DMS 273 (cell line): ENCODE results near the gene TADA1.
A peak's percentile ranks its signal among the peaks of the same experiment; 100 is the strongest.
"Not testable (repeated sequence)": the region's sequence is repeated elsewhere in the genome, so short reads cannot be mapped to it uniquely, and the experiment has no call there.

ENCODE experiments used
- DNase-seq: peaks from one replicate; lab custom pipeline; 2025; ENCODE audit not compliant: unreplicated experiment; lab: John Stamatoyannopoulos, UW

Gene TADA1

DNA sequence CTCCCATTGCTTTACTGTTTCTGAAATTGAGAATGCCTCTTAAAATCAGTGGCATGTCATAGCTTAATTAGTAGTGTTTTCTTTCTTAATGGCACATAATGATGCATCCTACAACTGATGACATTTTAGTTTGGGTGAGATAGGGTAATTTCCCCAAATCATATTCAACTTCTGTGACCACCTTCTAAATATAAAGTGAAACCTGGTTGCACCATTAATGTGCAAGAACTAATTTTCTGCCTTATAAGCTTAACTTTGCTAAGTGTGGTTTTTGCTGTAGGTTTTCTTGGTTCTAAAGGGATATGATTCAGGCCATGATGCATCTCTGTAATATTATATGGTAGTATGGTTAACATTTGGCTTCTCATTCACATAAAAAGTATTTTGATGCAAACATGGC, 27.9 kb downstream of the TADA1 start:
- no peak for DNase-seq

DNA sequence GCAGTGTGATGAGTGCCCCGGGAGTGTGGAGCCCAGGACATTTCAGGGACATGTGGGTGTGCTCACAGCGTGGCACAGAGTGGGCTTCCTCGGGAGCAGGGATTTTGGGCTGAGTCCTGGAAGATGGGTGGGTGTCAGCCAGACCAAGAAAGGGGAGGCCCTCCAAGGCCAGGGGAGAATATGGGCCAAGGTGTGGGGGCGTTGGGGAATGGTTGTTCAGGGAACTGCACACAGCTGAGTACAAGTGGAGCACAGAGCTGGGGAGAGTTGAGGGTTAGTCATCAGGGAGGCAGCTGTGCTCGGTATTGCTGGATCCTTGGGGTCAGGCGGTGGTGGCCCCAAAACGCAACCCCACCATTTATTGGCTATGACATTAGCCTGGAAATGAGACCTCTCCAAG, 31.3 kb downstream of the TADA1 start:
- no peak for DNase-seq

DNA sequence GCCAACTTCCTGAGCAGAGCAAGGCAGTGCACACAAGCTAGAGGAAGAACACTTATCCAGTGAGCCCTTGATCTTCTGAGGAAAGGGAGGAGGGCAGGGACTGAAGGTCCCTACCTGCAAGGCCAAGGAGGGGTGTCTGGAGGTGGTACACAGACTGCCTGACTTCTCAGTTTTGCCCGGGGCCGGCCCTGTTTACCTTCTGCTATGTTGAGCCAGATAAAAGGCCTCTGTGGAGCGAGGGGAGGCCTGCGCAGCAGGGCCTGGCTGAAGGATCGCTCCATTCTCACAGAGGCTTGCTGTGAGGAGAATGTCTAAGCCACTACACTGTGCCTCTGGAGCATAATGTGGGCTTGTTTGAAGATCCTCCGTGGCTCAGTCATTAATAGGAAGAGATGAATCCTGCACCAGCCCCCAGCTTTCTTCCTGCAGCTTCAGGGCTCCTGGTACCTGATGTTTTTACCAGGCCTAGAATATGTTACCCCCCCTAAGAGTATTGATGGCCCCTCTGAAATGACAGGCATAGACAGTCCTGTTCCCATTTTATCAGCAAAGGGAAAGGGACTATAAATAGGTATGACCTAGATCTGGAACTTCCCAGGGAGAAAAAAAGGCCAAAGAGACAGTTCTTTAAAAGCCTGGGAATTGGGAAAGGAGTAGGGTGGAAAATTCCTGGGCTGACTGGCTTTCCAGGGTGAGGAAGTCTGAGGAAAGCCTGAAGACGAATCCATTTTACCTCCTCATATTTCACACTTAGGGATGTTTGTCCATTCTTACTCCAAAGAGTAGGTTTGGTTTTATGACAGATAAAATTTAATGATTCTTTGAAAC, 32.1 kb downstream of the TADA1 start:
- DNase-seq = no peak

- DNase-seq = no peak
Observed at GRCh38 chr1:166843322-166843721, 32.7 kb downstream of the TADA1 start.

GRCh38 chr1:166840309-166841274, 35.5 kb downstream of the TADA1 start:
- DNase-seq = no peak

DNA sequence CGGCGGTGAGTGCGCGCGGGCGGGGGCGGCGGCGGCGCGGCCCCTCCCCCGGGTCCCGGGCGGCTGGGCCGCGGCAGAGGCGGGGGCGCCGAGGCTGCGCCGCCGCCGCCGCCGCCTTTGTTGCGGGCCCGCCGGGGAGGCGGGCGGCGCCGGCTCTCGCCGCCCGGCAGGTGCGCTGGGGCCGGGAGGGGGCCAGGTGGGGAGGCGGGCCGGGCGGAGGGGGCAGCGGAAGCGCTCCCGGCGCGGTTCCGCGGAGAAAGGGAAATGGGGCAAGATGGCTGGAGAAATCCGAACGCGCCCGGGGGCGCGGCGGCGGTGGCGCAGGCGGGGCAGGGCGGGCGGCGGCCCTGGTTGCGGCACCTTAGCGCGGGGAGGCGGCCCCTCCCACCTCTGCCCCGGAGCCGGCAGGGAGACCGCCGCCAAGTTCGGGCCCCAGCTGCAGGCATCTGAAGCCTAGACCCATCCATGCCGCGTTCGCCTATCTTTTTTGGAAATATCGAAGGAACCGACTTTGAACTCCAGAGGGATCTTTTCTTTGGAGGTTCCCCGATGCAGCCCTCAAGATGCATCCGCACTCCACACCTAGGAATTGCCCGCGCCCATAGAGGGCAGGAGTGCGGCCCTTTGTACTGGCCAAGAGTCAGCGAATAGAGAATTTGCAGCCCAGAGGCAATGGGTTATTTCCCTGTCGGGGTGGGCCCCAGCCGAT, 36.3 kb downstream of the TADA1 start:
- peak; percentile 81 for DNase-seq

DNA sequence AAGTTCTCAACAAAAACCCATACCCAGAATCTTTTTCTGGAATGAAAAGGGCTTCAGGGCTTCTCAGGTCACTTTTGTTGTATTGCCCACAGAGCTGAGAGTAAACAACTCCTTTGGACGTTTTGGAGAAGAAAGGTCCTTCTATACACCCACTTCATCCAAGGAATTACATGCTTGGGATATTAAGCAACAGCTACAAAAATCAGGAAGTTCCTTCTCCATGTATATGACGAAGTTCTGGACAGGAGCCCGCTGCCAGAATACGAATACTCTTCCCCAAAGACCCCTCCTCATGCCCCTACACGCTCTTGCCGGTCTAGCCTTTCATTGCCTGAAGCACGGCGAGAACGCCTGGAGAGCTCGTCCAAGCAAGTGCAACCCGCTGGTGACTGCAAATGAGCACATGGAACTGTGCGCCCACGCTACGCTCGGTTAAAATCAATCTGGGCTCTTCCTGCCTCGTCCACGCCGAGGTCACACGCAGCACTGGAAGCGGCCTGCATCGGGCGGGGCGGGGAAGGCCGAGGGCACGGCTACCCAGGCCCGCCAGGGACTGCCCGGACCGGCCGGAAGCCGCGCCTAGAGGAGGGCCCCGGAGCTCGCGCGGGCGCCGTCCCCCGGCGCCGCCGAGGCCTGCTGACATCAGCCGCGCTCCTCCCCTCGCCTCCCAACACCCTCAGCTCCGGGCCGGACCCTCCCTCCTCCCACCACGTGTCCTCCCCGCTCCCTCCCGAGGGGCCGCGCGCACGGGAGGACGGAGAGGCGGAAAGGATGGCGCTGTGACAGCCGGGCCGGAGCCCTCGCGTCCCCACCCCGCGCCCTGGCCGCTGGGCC, 37.1 kb downstream of the TADA1 start, which contains the start of gene POGK:
POGK (plus strand) TSS at position 710 of the 834 bp plus-strand sequence. CDS start 1,482 bp downstream, outside the sequence.
- DNase-seq = peak; percentile 94

DNA sequence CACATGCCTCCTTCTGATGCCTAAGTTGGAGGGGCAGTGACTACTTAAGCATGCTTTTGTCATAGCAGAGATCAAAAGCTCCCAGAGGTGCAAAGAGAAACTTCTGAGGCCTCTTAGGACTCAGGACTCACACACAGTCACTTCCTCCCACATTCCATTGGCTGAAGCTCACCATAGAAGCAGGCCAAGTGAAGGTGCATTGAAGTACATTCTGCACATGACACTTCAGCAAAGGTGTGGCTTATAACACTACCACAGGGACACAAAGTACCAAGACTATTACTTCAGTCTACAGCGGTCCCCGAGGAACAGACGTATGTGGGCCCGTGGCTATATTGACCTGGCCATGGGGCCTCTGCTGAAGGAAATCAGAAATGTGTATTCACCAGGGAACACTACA, 39.3 kb downstream of the TADA1 start:
- no peak for DNase-seq

DNA sequence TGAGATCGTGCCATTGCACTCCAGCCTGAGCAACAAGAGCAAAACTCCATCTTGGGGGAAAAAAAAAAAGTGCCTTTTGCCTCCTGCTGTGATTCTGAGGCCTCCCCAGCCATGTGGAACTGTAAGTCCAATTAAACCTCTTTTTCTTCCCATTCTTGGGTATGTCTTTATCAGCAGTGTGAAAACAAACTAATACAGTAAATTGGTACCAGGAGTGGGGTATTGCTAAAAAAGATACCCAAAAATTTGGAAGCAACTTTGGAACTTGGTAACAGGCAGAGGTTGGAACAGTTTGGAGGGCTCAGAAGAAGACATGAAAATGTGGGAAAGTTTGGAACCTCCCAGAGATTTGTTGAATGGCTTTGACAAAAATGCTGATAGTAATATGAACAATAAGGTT, 46.3 kb downstream of the TADA1 start:
- not testable (repeated sequence) for DNase-seq

DNA sequence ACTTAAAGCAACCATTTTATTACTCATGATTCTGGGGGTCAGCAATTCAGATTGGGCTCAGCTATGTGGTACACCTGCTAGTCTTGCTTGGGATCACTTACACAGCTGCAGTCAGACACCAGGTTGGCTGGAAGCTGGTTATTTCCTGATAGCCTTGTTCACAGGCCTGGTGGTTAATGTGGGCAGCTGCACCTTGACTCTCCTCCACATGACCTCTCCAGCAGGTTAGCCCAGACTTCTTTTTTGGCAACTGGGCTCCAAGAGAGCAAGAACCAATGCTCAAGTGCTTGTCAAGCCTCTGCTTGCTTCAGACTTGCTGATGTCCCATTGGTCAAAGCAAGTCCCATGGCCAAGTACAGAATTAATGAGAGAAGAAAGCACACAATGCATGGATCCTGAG, 48.6 kb downstream of the TADA1 start:
- no peak for DNase-seq

DNA sequence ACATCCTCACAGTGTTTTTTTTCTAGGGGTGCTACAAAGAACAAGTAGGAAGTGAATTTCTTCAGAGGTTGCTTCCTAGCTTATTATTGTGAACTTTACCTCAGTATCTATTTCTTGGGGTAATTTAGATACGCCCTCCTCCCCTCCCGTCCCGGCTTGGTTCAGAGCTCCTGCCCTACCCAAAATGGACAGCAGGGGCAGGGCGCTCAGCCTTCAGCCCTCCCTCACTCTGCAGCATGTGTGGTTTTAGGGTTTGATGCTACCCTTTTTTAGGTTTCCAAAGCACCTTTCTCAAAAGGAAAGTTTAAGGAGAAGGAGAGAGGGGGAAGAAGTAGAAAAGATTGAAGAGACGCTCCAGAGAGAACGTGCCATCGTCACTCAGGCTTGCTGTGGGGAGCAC, 53.7 kb downstream of the TADA1 start:
- peak; percentile 34 for DNase-seq

- DNase-seq = no peak
Observed at GRCh38 chr1:166819974-166820373, 56.1 kb downstream of the TADA1 start.

- no peak for DNase-seq
Observed at GRCh38 chr1:166814611-166815010, 61.5 kb downstream of the TADA1 start.

DNA sequence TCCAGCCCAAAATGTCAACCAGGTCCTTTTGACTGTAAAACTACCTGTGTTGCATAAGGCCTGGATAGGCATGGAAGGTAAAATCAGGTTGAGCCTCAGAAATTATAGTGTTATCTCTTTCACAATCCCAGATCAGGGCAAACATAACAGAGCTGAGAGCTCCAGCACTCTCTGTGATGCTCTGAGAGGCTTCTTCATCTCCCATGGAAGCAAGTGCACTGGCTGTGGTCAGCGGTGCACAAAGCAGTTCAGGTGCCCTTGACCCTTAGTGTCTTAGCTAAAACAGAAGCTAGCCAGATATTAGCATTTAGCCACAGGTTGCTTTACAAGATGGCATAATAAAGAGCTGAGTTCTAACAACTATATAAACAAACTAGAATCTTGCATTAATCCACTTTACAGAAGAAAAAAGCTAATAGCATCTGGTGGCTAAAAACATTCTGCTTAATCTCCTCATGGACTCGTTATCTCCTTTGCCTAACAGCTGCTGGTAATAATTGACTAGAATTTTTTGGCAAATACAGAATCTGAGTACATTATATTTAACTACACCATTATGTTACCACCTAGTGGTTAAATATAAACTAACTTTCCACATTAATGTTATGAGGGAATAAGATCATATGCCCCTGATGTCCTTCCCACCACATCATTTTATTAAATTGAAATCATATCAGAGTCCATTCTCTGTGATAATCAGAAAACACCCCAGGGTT, 62.4 kb downstream of the TADA1 start:
- peak; percentile 24 for DNase-seq

GRCh38 chr1:166811691-166812090, 64.4 kb downstream of the TADA1 start:
- no peak for DNase-seq

GRCh38 chr1:166808952-166809351, 67.1 kb downstream of the TADA1 start:
- DNase-seq = no peak
